ENCODE results near the gene MYO18B. TPM values are rescaled to one million over a fixed set of nuclear protein-coding genes. Genes with fewer than 3 reads are reported as not detected.

Gene MYO18B
- total and polyA plus RNA-seq, 2 of the 4 experiments (the other 2 are of a cell fraction) = under 0.01 TPM; not detected in 1

DNA sequence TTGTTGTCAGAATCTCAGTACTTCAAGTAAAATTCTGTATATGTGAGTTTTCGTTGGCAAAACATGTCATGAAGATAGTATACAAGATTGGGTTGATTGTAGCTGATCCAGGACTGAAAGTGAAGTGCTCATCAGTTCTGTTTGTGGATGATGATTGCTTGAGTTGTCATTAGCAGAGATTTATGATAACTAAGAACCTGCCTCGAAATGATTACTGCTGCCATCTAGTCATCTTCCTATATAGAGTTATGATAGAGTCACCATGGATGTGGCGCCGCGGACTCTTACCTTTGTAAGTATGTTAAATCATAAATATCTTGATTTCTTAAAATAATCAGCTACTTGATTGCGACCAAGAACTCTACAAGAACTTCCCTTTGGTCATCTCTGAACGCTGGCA is 27.9 kb upstream of the MYO18B start:
- Histone ChIP-seq H2BK20ac (ENCODE audit: low read depth, low read length) (no peak overlapping the region), H3K4me1 (ENCODE audit: control insufficient read depth, insufficient read depth, low read length) (no peaks in the 10 kb centered on the region), H4K5ac (ENCODE audit: low read depth, low read length) (no peak overlapping the region), H2AK5ac (ENCODE audit: low read depth, low read length) (no peak overlapping the region), H3K27me3 (ENCODE audit: control insufficient read depth, insufficient read depth, low read length) (no peaks in the 10 kb centered on the region), H3K36me3 (ENCODE audit: control insufficient read depth, insufficient read depth, low read length) (no peaks in the 10 kb centered on the region), H2BK15ac (ENCODE audit: low read depth, low read length) (no peak overlapping the region), H3K14ac (replicated peaks; ENCODE audit: low read depth, low read length) (no peak overlapping the region), H3K27ac (ENCODE audit: insufficient read depth, low read length) (no peak overlapping the region), H2BK120ac (ENCODE audit: low read depth, low read length) (no peak overlapping the region), H3K4ac (ENCODE audit: low read depth, low read length) (no peak overlapping the region), H3K4me3 (ENCODE audit: insufficient read depth, low read depth, low read length) (no peak overlapping the region), H3K79me1 (ENCODE audit: low read depth in 1 of 2, low read length in 2 of 2) (no peaks in the 10 kb centered on the region), H3K9me3 (ENCODE audit: control insufficient read depth, insufficient read depth, low read length) (no peaks in the 10 kb centered on the region), H3K9ac (ENCODE audit: low read depth, low read length) (no peak overlapping the region), H3K56ac (ENCODE audit: extremely low read depth, insufficient read depth, low read length) (no peak overlapping the region), H3K23ac (ENCODE audit: low read depth, low read length) (no peak overlapping the region), H4K8ac (ENCODE audit: low read depth in 2 of 2, low read length in 2 of 2) (no peak overlapping the region), H3K18ac (ENCODE audit: low read depth, low read length) (no peak overlapping the region), H2AK9ac (replicated peaks; ENCODE audit: low read depth, low read length, poor library complexity) (no peak overlapping the region), H2AFZ (replicated peaks; ENCODE audit: low read length, poor library complexity) (no peak overlapping the region), H3K4me2 (ENCODE audit: low read depth, low read length) (no peak overlapping the region), H4K20me1 (ENCODE audit: insufficient read depth, low read length) (no peaks in the 10 kb centered on the region), H3K9me1 (ENCODE audit: insufficient read depth, low read length) (no peaks in the 10 kb centered on the region), H4K91ac (ENCODE audit: insufficient read depth, low read depth, low read length) (no peak overlapping the region), H2BK5ac (ENCODE audit: low read depth, low read length, poor library complexity, severe bottlenecking) (no peak overlapping the region)
- dilution Hi-C loops (cut with HindIII; ENCODE audit: low sequenced_read_pairs, unreplicated experiment) = no loop called here
- whole genome bisulfite sequencing, 2 experiments (ENCODE audit: extremely low coverage in 2 of 2, insufficient read length in 1 of 2) = 40% methylated on average over 1 of the region's 7 CpGs; no CpG with 5 or more reads in 1 of the 2 experiments
- no TSS peak for BruUV-seq (replicated peaks)
- no peak for ATAC-seq (ENCODE audit: low read depth)
- TF ChIP-seq CHD1 (IDR thresholded peaks at IDR 0.05; ENCODE audit: low read depth, low read length) = no peak
- no peak for TF ChIP-seq SMC3 (IDR thresholded peaks at IDR 0.05; ENCODE audit: low read depth, low read length)
- TF ChIP-seq, protein P1, sequence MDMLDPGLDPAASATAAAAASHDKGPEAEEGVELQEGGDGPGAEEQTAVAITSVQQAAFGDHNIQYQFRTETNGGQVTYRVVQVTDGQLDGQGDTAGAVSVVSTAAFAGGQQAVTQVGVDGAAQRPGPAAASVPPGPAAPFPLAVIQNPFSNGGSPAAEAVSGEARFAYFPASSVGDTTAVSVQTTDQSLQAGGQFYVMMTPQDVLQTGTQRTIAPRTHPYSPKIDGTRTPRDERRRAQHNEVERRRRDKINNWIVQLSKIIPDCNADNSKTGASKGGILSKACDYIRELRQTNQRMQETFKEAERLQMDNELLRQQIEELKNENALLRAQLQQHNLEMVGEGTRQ (IDR thresholded peaks at IDR 0.05; ENCODE audit: low read depth, low read length) = no peak
- TF ChIP-seq BHLHE40 (IDR thresholded peaks at IDR 0.05; ENCODE audit: low read depth, low read length) = no peak
- TF ChIP-seq POLR2A (IDR thresholded peaks at IDR 0.05; ENCODE audit: low read depth, low read length) = no peak
- no peak for TF ChIP-seq MAFK (IDR thresholded peaks at IDR 0.05; ENCODE audit: low read depth, low read length)
- TF ChIP-seq, protein P2, sequence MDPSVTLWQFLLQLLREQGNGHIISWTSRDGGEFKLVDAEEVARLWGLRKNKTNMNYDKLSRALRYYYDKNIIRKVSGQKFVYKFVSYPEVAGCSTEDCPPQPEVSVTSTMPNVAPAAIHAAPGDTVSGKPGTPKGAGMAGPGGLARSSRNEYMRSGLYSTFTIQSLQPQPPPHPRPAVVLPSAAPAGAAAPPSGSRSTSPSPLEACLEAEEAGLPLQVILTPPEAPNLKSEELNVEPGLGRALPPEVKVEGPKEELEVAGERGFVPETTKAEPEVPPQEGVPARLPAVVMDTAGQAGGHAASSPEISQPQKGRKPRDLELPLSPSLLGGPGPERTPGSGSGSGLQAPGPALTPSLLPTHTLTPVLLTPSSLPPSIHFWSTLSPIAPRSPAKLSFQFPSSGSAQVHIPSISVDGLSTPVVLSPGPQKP (IDR thresholded peaks at IDR 0.05; ENCODE audit: borderline replicate concordance, low read depth, low read length) = no peak
- no peak for TF ChIP-seq RCOR1 (IDR thresholded peaks at IDR 0.05; ENCODE audit: insufficient replicate concordance, low read length)
- TF ChIP-seq FOS (IDR thresholded peaks at IDR 0.05; ENCODE audit: low read depth, low read length) = no peak
- TF ChIP-seq, protein P3, sequence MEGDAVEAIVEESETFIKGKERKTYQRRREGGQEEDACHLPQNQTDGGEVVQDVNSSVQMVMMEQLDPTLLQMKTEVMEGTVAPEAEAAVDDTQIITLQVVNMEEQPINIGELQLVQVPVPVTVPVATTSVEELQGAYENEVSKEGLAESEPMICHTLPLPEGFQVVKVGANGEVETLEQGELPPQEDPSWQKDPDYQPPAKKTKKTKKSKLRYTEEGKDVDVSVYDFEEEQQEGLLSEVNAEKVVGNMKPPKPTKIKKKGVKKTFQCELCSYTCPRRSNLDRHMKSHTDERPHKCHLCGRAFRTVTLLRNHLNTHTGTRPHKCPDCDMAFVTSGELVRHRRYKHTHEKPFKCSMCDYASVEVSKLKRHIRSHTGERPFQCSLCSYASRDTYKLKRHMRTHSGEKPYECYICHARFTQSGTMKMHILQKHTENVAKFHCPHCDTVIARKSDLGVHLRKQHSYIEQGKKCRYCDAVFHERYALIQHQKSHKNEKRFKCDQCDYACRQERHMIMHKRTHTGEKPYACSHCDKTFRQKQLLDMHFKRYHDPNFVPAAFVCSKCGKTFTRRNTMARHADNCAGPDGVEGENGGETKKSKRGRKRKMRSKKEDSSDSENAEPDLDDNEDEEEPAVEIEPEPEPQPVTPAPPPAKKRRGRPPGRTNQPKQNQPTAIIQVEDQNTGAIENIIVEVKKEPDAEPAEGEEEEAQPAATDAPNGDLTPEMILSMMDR (conservative IDR thresholded peaks at IDR 0.05; ENCODE audit: low read depth, low read length) = no peak
- TF ChIP-seq RAD21 (IDR thresholded peaks at IDR 0.05; ENCODE audit: low read length) = no peak
- TF ChIP-seq RFX5 (IDR thresholded peaks at IDR 0.05; ENCODE audit: low read depth, low read length) = no peak
- TF ChIP-seq CEBPB (IDR thresholded peaks at IDR 0.05; ENCODE audit: low read depth, low read length) = no peak
- TF ChIP-seq MXI1 (IDR thresholded peaks at IDR 0.05; ENCODE audit: borderline replicate concordance, low read depth, low read length) = no peak
- no peak for TF ChIP-seq NFE2L2 (IDR thresholded peaks at IDR 0.05; ENCODE audit: low read depth, low read length)
- ChIA-PET CTCF (no interaction called here), POLR2A (ENCODE audit: unreplicated experiment) (no interaction called here)
- DNase-seq = no peak
- in situ Hi-C loops (cut with MboI; ENCODE audit: low sequenced_read_pairs) = no loop called here
- intact Hi-C loops (cut with micrococcal nuclease) = no loop called here
